GM23338 (cell line): ENCODE data around the gene RFC5. TPM values are rescaled to one million over a fixed set of nuclear protein-coding genes. Genes with fewer than 3 reads are reported as not detected.

Source experiments
- ATAC-seq: fragments of 200-7000 bp; cut with Tn5 transposase; 3 replicates; pipeline ENCODE4 v1.9.1; 2020
- DNase-seq: peaks from one replicate; pipeline ENCODE4 v3.0.0-alpha.2; 2015; ENCODE audit warnings: low spot score
- H2AFZ ChIP-seq: fragments of 200-600 bp; sonication (generic); 2 replicates; pipeline ENCODE4 v1.8.0; 2016; ENCODE audit warnings: antibody characterized with exemption, mild to moderate bottlenecking, moderate library complexity
- H3F3A ChIP-seq: fragments of 200-600 bp; sonication (generic); replicated peaks from 2 replicates; pipeline ENCODE4 v1.8.0; 2017; ENCODE audit warnings: antibody characterized with exemption, mixed run types, low read depth
- H3K27ac ChIP-seq: fragments of 200-600 bp; sonication (generic); 2 replicates; pipeline ENCODE4 v1.6.1; 2016; ENCODE audit warnings: low read depth
- H3K27me3 ChIP-seq: fragments of 200-600 bp; sonication (generic); 2 replicates; pipeline ENCODE4 v1.8.0; 2016; ENCODE audit warnings: mild to moderate bottlenecking, mixed run types, moderate library complexity; ENCODE audit not compliant: insufficient read depth
- H3K36me3 ChIP-seq: fragments of 200-600 bp; sonication (generic); 2 replicates; pipeline ENCODE4 v1.8.0; 2016; ENCODE audit warnings: mild to moderate bottlenecking; ENCODE audit not compliant: insufficient read depth
- H3K4me1 ChIP-seq: fragments of 200-600 bp; sonication (generic); 2 replicates; pipeline ENCODE4 v1.8.0; 2016; ENCODE audit warnings: mild to moderate bottlenecking, moderate library complexity; ENCODE audit not compliant: insufficient read depth
- H3K4me2 ChIP-seq: fragments of 200-600 bp; sonication (generic); 2 replicates; pipeline ENCODE4 v1.7.1; 2017; ENCODE audit warnings: mixed run types
- H3K4me3 ChIP-seq: fragments of 200-600 bp; sonication (generic); 2 replicates; pipeline ENCODE4 v1.6.1; 2016; ENCODE audit warnings: mixed run types
- H3K79me2 ChIP-seq: fragments of 200-600 bp; sonication (generic); replicated peaks from 2 replicates; pipeline ENCODE4 v1.8.0; 2017; ENCODE audit warnings: mild to moderate bottlenecking; ENCODE audit not compliant: insufficient read depth
- H3K9me2 ChIP-seq: fragments of 200-600 bp; sonication (generic); 2 replicates; pipeline ENCODE4 v1.8.0; 2017; ENCODE audit not compliant: insufficient read depth
- H4K20me1 ChIP-seq: fragments of 200-600 bp; sonication (generic); replicated peaks from 2 replicates; pipeline ENCODE4 v1.8.0; 2017; ENCODE audit warnings: mild to moderate bottlenecking; ENCODE audit not compliant: insufficient read depth
- H3K27ac Mint-ChIP-seq: 2 replicates; pipeline ENCODE4 v1.8.0; 2020; ENCODE audit warnings: inconsistent platforms, mild to moderate bottlenecking, moderate library complexity, mixed read lengths
- H3K27me3 Mint-ChIP-seq: 3 replicates; pipeline ENCODE4 v1.8.0; 2022; ENCODE audit warnings: low read depth, mild to moderate bottlenecking, moderate library complexity, mixed read lengths, inconsistent platforms; ENCODE audit not compliant: insufficient read depth, poor library complexity
- H3K36me3 Mint-ChIP-seq: 3 replicates; pipeline ENCODE4 v1.8.0; 2021; ENCODE audit warnings: low read depth, mild to moderate bottlenecking, inconsistent platforms, moderate library complexity, mixed read lengths
- H3K4me1 Mint-ChIP-seq: 3 replicates; pipeline ENCODE4 v1.8.0; 2020; ENCODE audit warnings: mild to moderate bottlenecking, inconsistent platforms, mixed read lengths
- H3K4me3 Mint-ChIP-seq: 3 replicates; pipeline ENCODE4 v1.8.0; 2021; ENCODE audit warnings: moderate library complexity, mild to moderate bottlenecking, inconsistent platforms, mixed read lengths
- H3K9me3 Mint-ChIP-seq: 3 replicates; pipeline ENCODE4 v1.8.0; 2020; ENCODE audit warnings: moderate library complexity, mild to moderate bottlenecking, inconsistent platforms, mixed read lengths
- STAT1 ChIP-seq: IDR thresholded peaks from one replicate; pipeline ENCODE4 v1.6.1; 2016; ENCODE audit warnings: antibody characterized with exemption; ENCODE audit not compliant: unreplicated experiment
- polyA plus RNA-seq: library from polyadenylated mRNA; unstranded; fragments of >200 nt; fragmentation: Nextera tagmentation; extraction: Ambion mirVana; gene quantifications from 2 replicates; pipeline ENCODE4 v1.2.1, GENCODE V29; 2016
- total RNA-seq: library from RNA; depleted of rRNA; stranded (reverse); fragments of >200 nt; shearing (Covaris generic); gene quantifications from 2 replicates; pipeline ENCODE4 v1.2.3, GENCODE V29; 2014
- TF ChIP-seq, protein P1 (sequence below): fragments of 250-450 bp; sonication (Bioruptor Pico); IDR thresholded peaks from 2 replicates; pipeline ENCODE4 v1.5.0; 2020; ENCODE audit warnings: mild to moderate bottlenecking, moderate library complexity
- TF ChIP-seq, protein P2 (sequence below), 2 experiments: fragments of 200-600 bp in 1 of 2; sonication (generic) in 1 of 2; conservative IDR thresholded peaks; 2 replicates each; pipeline versions ENCODE4 v1.5.1 to v1.6.1; 2016 to 2017; ENCODE audit warnings: antibody characterized with exemption in 2 of 2, low read depth in 2 of 2, mild to moderate bottlenecking in 2 of 2, moderate library complexity in 1 of 2

RFC5 gene
- total and polyA plus RNA-seq, 2 experiments from 2014 or later: 35.0 to 53.2 TPM

DNA sequence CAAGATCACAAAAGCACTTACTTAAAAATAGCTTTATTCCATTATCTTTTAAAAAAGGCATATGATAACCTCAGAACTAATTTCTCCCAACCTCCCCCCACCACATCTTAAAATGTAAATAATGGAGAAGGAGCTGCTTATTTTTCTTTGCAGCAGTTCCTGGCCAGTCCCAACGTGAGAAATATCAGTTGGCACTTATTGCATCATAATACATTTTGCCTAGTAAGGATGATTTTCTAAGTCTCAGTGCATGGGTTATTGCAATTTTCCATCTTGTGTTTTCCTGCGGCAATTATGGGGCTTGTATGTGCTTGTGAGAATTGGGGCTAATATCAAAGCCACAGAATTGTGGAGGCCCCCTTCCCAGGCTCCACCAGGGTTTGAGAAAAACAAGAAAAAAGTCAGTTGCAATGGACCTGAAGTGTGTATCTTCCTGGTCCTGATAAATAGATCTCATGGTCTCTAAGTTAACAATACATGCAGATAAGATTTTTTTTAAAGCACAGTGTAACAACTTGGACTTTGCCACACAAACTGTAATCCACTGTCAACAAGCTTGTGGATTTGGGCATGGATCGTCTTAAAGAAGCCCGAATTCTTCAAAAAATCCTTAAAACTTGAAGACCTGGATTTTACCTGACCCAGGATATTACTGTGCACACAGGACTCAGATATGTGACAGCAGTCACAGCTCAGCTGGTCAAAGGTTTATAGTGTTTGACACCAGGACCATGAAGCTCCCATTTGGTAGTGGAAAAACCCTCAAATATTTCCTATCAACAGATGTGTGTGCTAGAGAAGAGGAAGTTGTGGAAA is 47.3 kb downstream of the RFC5 start (continued):
- TF ChIP-seq, protein P1, sequence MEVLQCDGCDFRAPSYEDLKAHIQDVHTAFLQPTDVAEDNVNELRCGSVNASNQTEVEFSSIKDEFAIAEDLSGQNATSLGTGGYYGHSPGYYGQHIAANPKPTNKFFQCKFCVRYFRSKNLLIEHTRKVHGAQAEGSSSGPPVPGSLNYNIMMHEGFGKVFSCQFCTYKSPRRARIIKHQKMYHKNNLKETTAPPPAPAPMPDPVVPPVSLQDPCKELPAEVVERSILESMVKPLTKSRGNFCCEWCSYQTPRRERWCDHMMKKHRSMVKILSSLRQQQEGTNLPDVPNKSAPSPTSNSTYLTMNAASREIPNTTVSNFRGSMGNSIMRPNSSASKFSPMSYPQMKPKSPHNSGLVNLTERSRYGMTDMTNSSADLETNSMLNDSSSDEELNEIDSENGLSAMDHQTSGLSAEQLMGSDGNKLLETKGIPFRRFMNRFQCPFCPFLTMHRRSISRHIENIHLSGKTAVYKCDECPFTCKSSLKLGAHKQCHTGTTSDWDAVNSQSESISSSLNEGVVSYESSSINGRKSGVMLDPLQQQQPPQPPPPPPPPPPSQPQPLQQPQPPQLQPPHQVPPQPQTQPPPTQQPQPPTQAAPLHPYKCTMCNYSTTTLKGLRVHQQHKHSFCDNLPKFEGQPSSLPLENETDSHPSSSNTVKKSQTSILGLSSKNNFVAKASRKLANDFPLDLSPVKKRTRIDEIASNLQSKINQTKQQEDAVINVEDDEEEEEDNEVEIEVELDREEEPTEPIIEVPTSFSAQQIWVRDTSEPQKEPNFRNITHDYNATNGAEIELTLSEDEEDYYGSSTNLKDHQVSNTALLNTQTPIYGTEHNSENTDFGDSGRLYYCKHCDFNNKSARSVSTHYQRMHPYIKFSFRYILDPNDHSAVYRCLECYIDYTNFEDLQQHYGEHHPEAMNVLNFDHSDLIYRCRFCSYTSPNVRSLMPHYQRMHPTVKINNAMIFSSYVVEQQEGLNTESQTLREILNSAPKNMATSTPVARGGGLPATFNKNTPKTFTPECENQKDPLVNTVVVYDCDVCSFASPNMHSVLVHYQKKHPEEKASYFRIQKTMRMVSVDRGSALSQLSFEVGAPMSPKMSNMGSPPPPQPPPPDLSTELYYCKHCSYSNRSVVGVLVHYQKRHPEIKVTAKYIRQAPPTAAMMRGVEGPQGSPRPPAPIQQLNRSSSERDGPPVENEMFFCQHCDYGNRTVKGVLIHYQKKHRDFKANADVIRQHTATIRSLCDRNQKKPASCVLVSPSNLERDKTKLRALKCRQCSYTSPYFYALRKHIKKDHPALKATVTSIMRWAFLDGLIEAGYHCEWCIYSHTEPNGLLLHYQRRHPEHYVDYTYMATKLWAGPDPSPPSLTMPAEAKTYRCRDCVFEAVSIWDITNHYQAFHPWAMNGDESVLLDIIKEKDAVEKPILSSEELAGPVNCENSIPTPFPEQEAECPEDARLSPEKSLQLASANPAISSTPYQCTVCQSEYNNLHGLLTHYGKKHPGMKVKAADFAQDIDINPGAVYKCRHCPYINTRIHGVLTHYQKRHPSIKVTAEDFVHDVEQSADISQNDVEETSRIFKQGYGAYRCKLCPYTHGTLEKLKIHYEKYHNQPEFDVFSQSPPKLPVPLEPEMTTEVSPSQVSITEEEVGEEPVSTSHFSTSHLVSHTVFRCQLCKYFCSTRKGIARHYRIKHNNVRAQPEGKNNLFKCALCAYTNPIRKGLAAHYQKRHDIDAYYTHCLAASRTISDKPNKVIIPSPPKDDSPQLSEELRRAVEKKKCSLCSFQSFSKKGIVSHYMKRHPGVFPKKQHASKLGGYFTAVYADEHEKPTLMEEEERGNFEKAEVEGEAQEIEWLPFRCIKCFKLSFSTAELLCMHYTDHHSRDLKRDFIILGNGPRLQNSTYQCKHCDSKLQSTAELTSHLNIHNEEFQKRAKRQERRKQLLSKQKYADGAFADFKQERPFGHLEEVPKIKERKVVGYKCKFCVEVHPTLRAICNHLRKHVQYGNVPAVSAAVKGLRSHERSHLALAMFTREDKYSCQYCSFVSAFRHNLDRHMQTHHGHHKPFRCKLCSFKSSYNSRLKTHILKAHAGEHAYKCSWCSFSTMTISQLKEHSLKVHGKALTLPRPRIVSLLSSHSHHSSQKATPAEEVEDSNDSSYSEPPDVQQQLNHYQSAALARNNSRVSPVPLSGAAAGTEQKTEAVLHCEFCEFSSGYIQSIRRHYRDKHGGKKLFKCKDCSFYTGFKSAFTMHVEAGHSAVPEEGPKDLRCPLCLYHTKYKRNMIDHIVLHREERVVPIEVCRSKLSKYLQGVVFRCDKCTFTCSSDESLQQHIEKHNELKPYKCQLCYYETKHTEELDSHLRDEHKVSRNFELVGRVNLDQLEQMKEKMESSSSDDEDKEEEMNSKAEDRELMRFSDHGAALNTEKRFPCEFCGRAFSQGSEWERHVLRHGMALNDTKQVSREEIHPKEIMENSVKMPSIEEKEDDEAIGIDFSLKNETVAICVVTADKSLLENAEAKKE (CRISPR knock-in tag): no peak

DNA sequence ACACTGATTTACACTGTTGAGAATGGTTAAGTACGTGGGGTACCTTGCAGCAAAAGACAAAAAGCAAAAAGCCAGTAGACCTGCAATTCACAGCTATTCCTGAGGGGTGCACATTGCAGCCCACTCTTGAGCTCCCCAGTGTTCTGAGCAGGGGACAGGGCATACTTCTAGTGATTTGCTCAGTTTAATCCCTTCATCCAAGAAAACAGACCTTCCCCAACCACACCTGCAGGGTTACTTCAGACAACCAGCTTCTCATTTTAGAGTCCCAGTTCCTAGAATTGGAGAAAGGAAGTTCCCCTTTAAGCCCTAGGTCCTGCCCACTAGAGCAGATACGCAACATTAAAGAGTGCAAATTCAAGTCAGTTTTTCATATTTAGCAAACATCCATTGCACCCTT is 48.1 kb downstream of the RFC5 start:
- peak; percentile 67 for DNase-seq
- H3K36me3 Mint-ChIP-seq: peaks cover 48% of the 10 kb centered on the region

More for the DNA sequence above, 48.1 kb downstream of the RFC5 start:
- no peaks in the 10 kb centered on the region for H3K27me3 ChIP-seq
- no peak overlapping the region for H3K4me2 ChIP-seq
- H3K27ac ChIP-seq: peak overlapping the region; percentile 46
- no peaks in the 10 kb centered on the region for H4K20me1 ChIP-seq
- peak overlapping the region; percentile 90; the same call in 1 of the 2 replicates for H3K27ac Mint-ChIP-seq
- H3K79me2 ChIP-seq: peaks cover 10% of the 10 kb centered on the region
- peak; percentile 49 for ATAC-seq
- no peak overlapping the region for H3K4me3 ChIP-seq
- peaks cover 26% of the 10 kb centered on the region for H3K27me3 Mint-ChIP-seq
- peaks cover 4% of the 10 kb centered on the region; the same call in 1 of the 2 replicates for H3K36me3 ChIP-seq
- no peaks in the 10 kb centered on the region for H3K9me2 ChIP-seq
- H3K9me3 Mint-ChIP-seq: peaks cover 4% of the 10 kb centered on the region; the same call in 1 of the 3 replicates
- peaks cover 40% of the 10 kb centered on the region for H3K4me1 Mint-ChIP-seq
- peaks cover 21% of the 10 kb centered on the region for H3K4me1 ChIP-seq
- H3F3A ChIP-seq: peaks cover 25% of the 10 kb centered on the region
- H3K4me3 Mint-ChIP-seq: no peak overlapping the region; the same call in 2 of the 3 replicates
- TF ChIP-seq, protein P2, sequence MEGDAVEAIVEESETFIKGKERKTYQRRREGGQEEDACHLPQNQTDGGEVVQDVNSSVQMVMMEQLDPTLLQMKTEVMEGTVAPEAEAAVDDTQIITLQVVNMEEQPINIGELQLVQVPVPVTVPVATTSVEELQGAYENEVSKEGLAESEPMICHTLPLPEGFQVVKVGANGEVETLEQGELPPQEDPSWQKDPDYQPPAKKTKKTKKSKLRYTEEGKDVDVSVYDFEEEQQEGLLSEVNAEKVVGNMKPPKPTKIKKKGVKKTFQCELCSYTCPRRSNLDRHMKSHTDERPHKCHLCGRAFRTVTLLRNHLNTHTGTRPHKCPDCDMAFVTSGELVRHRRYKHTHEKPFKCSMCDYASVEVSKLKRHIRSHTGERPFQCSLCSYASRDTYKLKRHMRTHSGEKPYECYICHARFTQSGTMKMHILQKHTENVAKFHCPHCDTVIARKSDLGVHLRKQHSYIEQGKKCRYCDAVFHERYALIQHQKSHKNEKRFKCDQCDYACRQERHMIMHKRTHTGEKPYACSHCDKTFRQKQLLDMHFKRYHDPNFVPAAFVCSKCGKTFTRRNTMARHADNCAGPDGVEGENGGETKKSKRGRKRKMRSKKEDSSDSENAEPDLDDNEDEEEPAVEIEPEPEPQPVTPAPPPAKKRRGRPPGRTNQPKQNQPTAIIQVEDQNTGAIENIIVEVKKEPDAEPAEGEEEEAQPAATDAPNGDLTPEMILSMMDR (conservative IDR thresholded peaks at IDR 0.05; ENCODE audit: low read depth in 2 of 2): peak in 1 of 2 experiments; percentile 44; a peak in 3 of 4 replicates
- TF ChIP-seq STAT1: no peak
- no peak overlapping the region for H2AFZ ChIP-seq
